Gastrocnemius medialis (tissue), 4 donors: Measurements from ENCODE around the gene H2BK1.

ENCODE experiments used
- POLR2A ChIP-seq, 2 donors: fragments of 450-650 bp; IDR thresholded peaks; one replicate each; pipeline ENCODE4 v1.6.1; 2017; ENCODE audit warnings: antibody characterized with exemption in 2 of 2, mild to moderate bottlenecking in 2 of 2, moderate library complexity in 2 of 2
- TF ChIP-seq, protein P1 (sequence below), 5 experiments: fragments of 450-650 bp in 3 of 5; fragments of 200-600 bp in 2 of 5; sonication (generic) in 2 of 5; IDR thresholded peaks in 4 of 5; conservative IDR thresholded peaks in 1 of 5; 1 replicate in 4 of 5; 2 replicates in 1 of 5; pipeline ENCODE4 v1.5.1; 2016 to 2019; ENCODE audit warnings: antibody characterized with exemption in 5 of 5, mild to moderate bottlenecking in 3 of 5, moderate library complexity in 3 of 5

DNA sequence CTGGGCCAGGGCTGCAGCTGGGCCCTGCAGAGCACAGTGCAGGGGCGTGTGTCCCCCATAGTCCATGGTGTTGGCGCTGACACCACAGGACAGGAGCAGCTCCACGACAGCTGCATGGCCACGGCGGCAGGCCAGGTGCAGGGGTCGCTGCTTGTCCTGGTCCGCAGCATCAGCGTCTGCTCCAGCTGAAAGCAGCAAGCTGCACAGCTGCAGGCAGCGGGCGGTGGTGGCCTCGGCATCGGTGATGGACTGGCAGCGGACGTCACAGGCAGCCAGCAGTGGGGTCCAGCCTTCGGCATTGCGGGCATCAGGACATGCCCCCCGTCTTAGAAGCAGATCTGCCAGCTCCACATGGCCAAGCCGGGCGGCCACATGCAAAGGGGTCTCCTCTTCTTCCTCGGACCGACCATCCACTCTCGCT, 29.3 kb downstream of the H2BK1 start:
- TF ChIP-seq, protein P1, sequence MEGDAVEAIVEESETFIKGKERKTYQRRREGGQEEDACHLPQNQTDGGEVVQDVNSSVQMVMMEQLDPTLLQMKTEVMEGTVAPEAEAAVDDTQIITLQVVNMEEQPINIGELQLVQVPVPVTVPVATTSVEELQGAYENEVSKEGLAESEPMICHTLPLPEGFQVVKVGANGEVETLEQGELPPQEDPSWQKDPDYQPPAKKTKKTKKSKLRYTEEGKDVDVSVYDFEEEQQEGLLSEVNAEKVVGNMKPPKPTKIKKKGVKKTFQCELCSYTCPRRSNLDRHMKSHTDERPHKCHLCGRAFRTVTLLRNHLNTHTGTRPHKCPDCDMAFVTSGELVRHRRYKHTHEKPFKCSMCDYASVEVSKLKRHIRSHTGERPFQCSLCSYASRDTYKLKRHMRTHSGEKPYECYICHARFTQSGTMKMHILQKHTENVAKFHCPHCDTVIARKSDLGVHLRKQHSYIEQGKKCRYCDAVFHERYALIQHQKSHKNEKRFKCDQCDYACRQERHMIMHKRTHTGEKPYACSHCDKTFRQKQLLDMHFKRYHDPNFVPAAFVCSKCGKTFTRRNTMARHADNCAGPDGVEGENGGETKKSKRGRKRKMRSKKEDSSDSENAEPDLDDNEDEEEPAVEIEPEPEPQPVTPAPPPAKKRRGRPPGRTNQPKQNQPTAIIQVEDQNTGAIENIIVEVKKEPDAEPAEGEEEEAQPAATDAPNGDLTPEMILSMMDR (IDR thresholded peaks at IDR 0.05 in 4 of 5, conservative IDR thresholded peaks at IDR 0.05 in 1 of 5): no peak
- no peak for TF ChIP-seq POLR2A (IDR thresholded peaks at IDR 0.05)
